ENCODE data around the gene KRTAP10-7. TPM values are rescaled to one million over a fixed set of nuclear protein-coding genes. Genes with fewer than 3 reads are reported as not detected.
"Not testable (repeated sequence)": the region's sequence is repeated elsewhere in the genome, so short reads cannot be mapped to it uniquely, and the experiment has no call there.

KRTAP10-7 gene
- total RNA-seq, 3 donors from 2014 or later: not detected

GRCh38 chr21:44594406-44594916 is 5.9 kb upstream of the KRTAP10-7 start:
- no peak overlapping the region for H3K4me3 ChIP-seq
- no peaks in the 10 kb centered on the region for H3K36me3 ChIP-seq
- peaks cover 0 to 7% of the 10 kb centered on the region in 2 donors for H3K9me3 ChIP-seq
- intact Hi-C loops (cut with DNase I; ENCODE audit: low total_unique reads): no loop called here
- H3K27ac ChIP-seq: no peak overlapping the region
- no peaks in the 10 kb centered on the region for H3K4me1 ChIP-seq
- DNase-seq (ENCODE audit: low spot score in 2 of 2): no peak
- TF ChIP-seq POLR2AphosphoS5 (IDR thresholded peaks at IDR 0.05): no peak
- TF ChIP-seq POLR2A (IDR thresholded peaks at IDR 0.05): no peak
- no peak for TF ChIP-seq CTCF (IDR thresholded peaks at IDR 0.05)
- H3K27me3 ChIP-seq: peaks cover 0 to 33% of the 10 kb centered on the region in 2 donors

GRCh38 chr21:44595524-44595923 is 4.9 kb upstream of the KRTAP10-7 start:
- TF ChIP-seq POLR2A (IDR thresholded peaks at IDR 0.05): no peak
- TF ChIP-seq CTCF (IDR thresholded peaks at IDR 0.05): no peak
- no peak for TF ChIP-seq POLR2AphosphoS5 (IDR thresholded peaks at IDR 0.05)
- Histone ChIP-seq H3K27ac (no peak overlapping the region), H3K27me3 (peaks cover 0 to 44% of the 10 kb centered on the region in 2 donors), H3K9me3 (peaks cover 0 to 7% of the 10 kb centered on the region in 2 donors), H3K4me1 (no peaks in the 10 kb centered on the region), H3K36me3 (no peaks in the 10 kb centered on the region), H3K4me3 (no peak overlapping the region)
- intact Hi-C loops (cut with DNase I; ENCODE audit: low total_unique reads): no loop called here
- no peak for DNase-seq (ENCODE audit: low spot score in 2 of 2)

GRCh38 chr21:44596068-44596725 is 4.2 kb upstream of the KRTAP10-7 start:
- peaks cover 0 to 47% of the 10 kb centered on the region in 2 donors for H3K27me3 ChIP-seq
- intact Hi-C loops (cut with DNase I; ENCODE audit: low total_unique reads): no loop called here
- no peaks in the 10 kb centered on the region for H3K4me1 ChIP-seq
- TF ChIP-seq POLR2AphosphoS5 (IDR thresholded peaks at IDR 0.05) (no peak), CTCF (IDR thresholded peaks at IDR 0.05) (no peak), POLR2A (IDR thresholded peaks at IDR 0.05) (no peak)
- DNase-seq (ENCODE audit: low spot score in 2 of 2): no peak
- H3K36me3 ChIP-seq: no peaks in the 10 kb centered on the region
- H3K27ac ChIP-seq: no peak overlapping the region
- peaks cover 0 to 7% of the 10 kb centered on the region in 2 donors for H3K9me3 ChIP-seq
- H3K4me3 ChIP-seq: no peak overlapping the region

- no peak for DNase-seq (ENCODE audit: low spot score in 2 of 2)
- intact Hi-C loops (cut with DNase I; ENCODE audit: low total_unique reads): no loop called here
- Histone ChIP-seq H3K4me1 (no peaks in the 10 kb centered on the region), H3K9me3 (peaks cover 0 to 7% of the 10 kb centered on the region in 2 donors), H3K4me3 (no peak overlapping the region), H3K27me3 (peaks cover 0 to 50% of the 10 kb centered on the region in 2 donors), H3K36me3 (no peaks in the 10 kb centered on the region), H3K27ac (no peak overlapping the region)
- no peak for TF ChIP-seq POLR2AphosphoS5 (IDR thresholded peaks at IDR 0.05)
- no peak for TF ChIP-seq POLR2A (IDR thresholded peaks at IDR 0.05)
- TF ChIP-seq CTCF (IDR thresholded peaks at IDR 0.05): no peak
Measured at GRCh38 chr21:44598061-44598460, 2.3 kb upstream of the KRTAP10-7 start.

GRCh38 chr21:44599264-44600029 is 950 bp upstream of the KRTAP10-7 start:
- no peaks in the 10 kb centered on the region for H3K36me3 ChIP-seq
- DNase-seq (ENCODE audit: low spot score in 2 of 2): no peak
- TF ChIP-seq POLR2AphosphoS5 (IDR thresholded peaks at IDR 0.05): no peak
- TF ChIP-seq POLR2A (IDR thresholded peaks at IDR 0.05): no peak
- H3K27me3 ChIP-seq: peaks cover 0 to 60% of the 10 kb centered on the region in 2 donors
- H3K27ac ChIP-seq: no peak overlapping the region
- intact Hi-C loops (cut with DNase I; ENCODE audit: low total_unique reads): no loop called here
- H3K9me3 ChIP-seq: peaks cover 0 to 10% of the 10 kb centered on the region in 2 donors
- H3K4me1 ChIP-seq: no peaks in the 10 kb centered on the region
- H3K4me3 ChIP-seq: no peak overlapping the region

GRCh38 chr21:44601091-44601490 is 694 bp downstream of the KRTAP10-7 start:
- H3K4me3 ChIP-seq; H3K4me1 ChIP-seq; DNase-seq (ENCODE audit: low spot score in 2 of 2); H3K36me3 ChIP-seq; H3K27ac ChIP-seq; intact Hi-C loops (cut with DNase I; ENCODE audit: low total_unique reads): not testable (repeated sequence)
- Histone ChIP-seq H3K27me3 (peaks cover 0 to 56% of the 10 kb centered on the region in 2 donors), H3K9me3 (peaks cover 0 to 12% of the 10 kb centered on the region in 2 donors)

Measured in breast epithelium (tissue), 4 donors.